Esophagus squamous epithelium (tissue), 5 donors: ENCODE results near the gene ETS1. TPM values are rescaled to one million over a fixed set of nuclear protein-coding genes. Genes with fewer than 3 reads are reported as not detected.
"Not testable (repeated sequence)": the region's sequence is repeated elsewhere in the genome, so short reads cannot be mapped to it uniquely, and the experiment has no call there.

Experiments
- DNase-seq: peaks from one replicate; lab custom pipeline; 2025; lab: John Stamatoyannopoulos, UW
- H3K27ac ChIP-seq, 4 donors: fragments of 200-600 bp; sonication (generic); one replicate each; pipeline ENCODE4 v1.5.1; 2016 to 2019; ENCODE audit warnings: mild to moderate bottlenecking in 1 of 4
- H3K27me3 ChIP-seq, 4 donors: fragments of 200-600 bp; sonication (generic); 1 replicate in 3 of 4; 2 replicates in 1 of 4; pipeline versions ENCODE4 v1.5.1 to v1.6.0; 2017 to 2021; ENCODE audit warnings: antibody characterized with exemption in 1 of 4
- H3K36me3 ChIP-seq, 3 donors: fragments of 200-600 bp; sonication (generic); one replicate each; pipeline ENCODE4 v1.5.1; 2016 to 2019
- H3K4me1 ChIP-seq, 3 donors: fragments of 200-600 bp; sonication (generic); one replicate each; pipeline ENCODE4 v1.5.1; 2017 to 2019
- H3K4me3 ChIP-seq, 4 donors: fragments of 200-600 bp; sonication (generic); 1 replicate in 3 of 4; 2 replicates in 1 of 4; pipeline ENCODE4 v1.5.1; 2016 to 2019; ENCODE audit warnings: mild to moderate bottlenecking in 2 of 4, moderate library complexity in 1 of 4
- H3K9me3 ChIP-seq, 3 donors: fragments of 200-600 bp; sonication (generic); one replicate each; pipeline ENCODE4 v1.5.1; 2016 to 2019
- CTCF ChIP-seq, 6 experiments: fragments of 450-650 bp in 4 of 6; fragments of 200-600 bp in 2 of 6; sonication (generic) in 2 of 6; IDR thresholded peaks; one replicate each; pipeline ENCODE4 v1.5.1; 2016 to 2019; ENCODE audit warnings: antibody characterized with exemption in 6 of 6, mild to moderate bottlenecking in 4 of 6, moderate library complexity in 4 of 6
- POLR2A ChIP-seq, 4 donors: fragments of 450-650 bp; IDR thresholded peaks; one replicate each; pipeline ENCODE4 v1.6.1; 2017; ENCODE audit warnings: antibody characterized with exemption in 4 of 4, mild to moderate bottlenecking in 4 of 4, moderate library complexity in 3 of 4
- WGBS, 2 donors: methylation state at CpG; one replicate each; pipeline ENCODE4 v1.1.5; 2018; 5-methylcytosine and 5-hydroxymethylcytosine counted together
- intact Hi-C: fragments of 100-400 bp; cut with DNase I; formaldehyde crosslinking; loops from one replicate; pipeline ENCODE4 v1.15.0; 2022
- total RNA-seq, 4 donors: library from RNA; depleted of rRNA; stranded (reverse); fragments of >200 nt; gene quantifications; one replicate each; pipeline ENCODE4 v1.1.0, GENCODE V29; 2016
- donor health status: DM: yes; HTN: yes; CAD: no.

ETS1 gene
- total RNA-seq, 4 donors from 2014 or later, result 3.4 to 37.0 (median 16.4) TPM

- Histone ChIP-seq H3K36me3 (peaks cover 0 to 25% (median 0%) of the 10 kb centered on the region in 3 donors), H3K4me1 (peaks cover 4 to 33% (median 9%) of the 10 kb centered on the region in 3 donors), H3K9me3 (no peaks in the 10 kb centered on the region), H3K27ac (peak overlapping the region in 2 of 4 donors; percentile 24 to 33), H3K4me3 (no peak overlapping the region), H3K27me3 (no peaks in the 10 kb centered on the region)
- DNase-seq, result no peak
- WGBS, 2 donors, result 79 to 82% methylated on average over 5 of the region's 5 CpGs
- TF ChIP-seq CTCF (IDR thresholded peaks at IDR 0.05) (no peak), POLR2A (IDR thresholded peaks at IDR 0.05) (no peak)
- intact Hi-C loops, result no loop called here
Measured at GRCh38 chr11:128455766-128456165, 131.6 kb downstream of the ETS1 start.

- Histone ChIP-seq H3K9me3 (no peaks in the 10 kb centered on the region), H3K36me3 (peaks cover 0 to 9% (median 0%) of the 10 kb centered on the region in 3 donors), H3K27ac (peak overlapping the region in 1 of 4 donors; percentile 7), H3K27me3 (no peaks in the 10 kb centered on the region), H3K4me3 (no peak overlapping the region), H3K4me1 (peaks cover 4 to 35% (median 9%) of the 10 kb centered on the region in 3 donors)
- intact Hi-C loops, result no loop called here
- TF ChIP-seq POLR2A (IDR thresholded peaks at IDR 0.05) (no peak), CTCF (IDR thresholded peaks at IDR 0.05) (no peak)
- no peak for DNase-seq
- WGBS, 2 donors, result 54 to 68% methylated on average over 5 of the region's 5 CpGs
Measured at GRCh38 chr11:128453444-128454336, 133.7 kb downstream of the ETS1 start.

- H3K4me3 ChIP-seq, result peak overlapping the region in 3 of 4 donors; percentile 15 to 47 (median 19)
- peaks cover 0 to 2% (median 0%) of the 10 kb centered on the region in 3 donors for H3K36me3 ChIP-seq
- DNase-seq, result no peak
- H3K27me3 ChIP-seq, result no peaks in the 10 kb centered on the region
- peak overlapping the region; percentile 7 to 71 (median 56) for H3K27ac ChIP-seq
- 21 to 56% methylated on average over 3 to 16 of the region's 26 CpGs for WGBS, 2 donors
- no peak for TF ChIP-seq CTCF (IDR thresholded peaks at IDR 0.05)
- TF ChIP-seq POLR2A (IDR thresholded peaks at IDR 0.05), result no peak
- no peaks in the 10 kb centered on the region for H3K9me3 ChIP-seq
- intact Hi-C loops, result no loop called here
- peaks cover 4 to 41% (median 5%) of the 10 kb centered on the region in 3 donors for H3K4me1 ChIP-seq
Measured at GRCh38 chr11:128451652-128452470, 135.5 kb downstream of the ETS1 start.

GRCh38 chr11:128450882-128451651 lies 136.3 kb downstream of the ETS1 start:
- DNase-seq, result no peak
- H3K4me1 ChIP-seq, result peaks cover 4 to 37% (median 5%) of the 10 kb centered on the region in 3 donors
- 75 to 78% methylated on average over 21 of the region's 21 CpGs for WGBS, 2 donors
- no peaks in the 10 kb centered on the region for H3K27me3 ChIP-seq
- H3K27ac ChIP-seq, result peak overlapping the region; percentile 7 to 71 (median 56)
- H3K9me3 ChIP-seq, result no peaks in the 10 kb centered on the region
- peak overlapping the region in 2 of 4 donors; percentile 19 to 47 for H3K4me3 ChIP-seq
- TF ChIP-seq CTCF (IDR thresholded peaks at IDR 0.05), result no peak
- intact Hi-C loops, result no loop called here
- no peaks in the 10 kb centered on the region for H3K36me3 ChIP-seq

GRCh38 chr11:128450425-128450824 lies 136.9 kb downstream of the ETS1 start:
- H3K9me3 ChIP-seq, H3K27ac ChIP-seq, DNase-seq, H3K4me3 ChIP-seq, H3K36me3 ChIP-seq, H3K27me3 ChIP-seq, intact Hi-C loops: not testable (repeated sequence)
- H3K4me1 ChIP-seq, result peaks cover 4 to 37% (median 5%) of the 10 kb centered on the region in 3 donors
- 73 to 91% methylated on average over 4 of the region's 4 CpGs for WGBS, 2 donors
